ENCODE measurements around the gene ACTN2.

The ACTN2 gene

DNA sequence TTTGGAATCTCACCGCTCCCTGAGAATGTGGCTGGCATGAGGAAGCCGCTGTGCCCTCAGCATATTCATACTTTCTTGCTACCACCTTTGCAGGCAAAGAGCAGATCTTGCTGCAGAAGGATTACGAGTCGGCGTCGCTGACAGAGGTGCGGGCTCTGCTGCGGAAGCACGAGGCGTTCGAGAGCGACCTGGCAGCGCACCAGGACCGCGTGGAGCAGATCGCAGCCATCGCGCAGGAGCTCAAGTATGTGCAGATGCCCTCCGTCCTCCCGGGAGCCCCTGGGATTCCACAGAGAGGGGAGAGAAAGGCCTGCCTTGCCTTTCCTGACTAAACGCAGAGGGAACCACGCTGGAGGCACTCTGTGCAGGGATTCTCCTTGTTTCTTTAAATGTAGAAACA, 58.2 kb downstream of the ACTN2 start:
- no peak for DNase-seq

DNA sequence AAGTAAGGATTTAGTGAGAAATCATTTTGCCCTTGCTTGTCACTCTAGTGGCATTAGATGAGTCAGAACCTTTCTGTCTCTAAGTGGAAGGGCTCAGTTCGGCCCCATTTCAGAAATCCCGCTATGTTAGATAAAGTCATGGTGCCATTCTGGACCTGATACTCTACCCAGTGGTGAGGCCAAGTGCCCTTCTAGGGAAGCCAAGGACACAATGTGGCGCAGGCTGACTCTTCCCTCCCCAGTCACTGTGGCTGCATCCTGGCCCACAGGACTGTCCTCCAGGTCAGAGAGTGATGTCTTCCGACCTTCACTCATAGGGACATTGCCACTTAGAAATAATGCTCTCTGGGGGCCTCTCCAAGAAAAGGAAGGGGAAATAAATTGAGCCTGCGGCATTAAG, 60.5 kb downstream of the ACTN2 start:
- no peak for DNase-seq

DNA sequence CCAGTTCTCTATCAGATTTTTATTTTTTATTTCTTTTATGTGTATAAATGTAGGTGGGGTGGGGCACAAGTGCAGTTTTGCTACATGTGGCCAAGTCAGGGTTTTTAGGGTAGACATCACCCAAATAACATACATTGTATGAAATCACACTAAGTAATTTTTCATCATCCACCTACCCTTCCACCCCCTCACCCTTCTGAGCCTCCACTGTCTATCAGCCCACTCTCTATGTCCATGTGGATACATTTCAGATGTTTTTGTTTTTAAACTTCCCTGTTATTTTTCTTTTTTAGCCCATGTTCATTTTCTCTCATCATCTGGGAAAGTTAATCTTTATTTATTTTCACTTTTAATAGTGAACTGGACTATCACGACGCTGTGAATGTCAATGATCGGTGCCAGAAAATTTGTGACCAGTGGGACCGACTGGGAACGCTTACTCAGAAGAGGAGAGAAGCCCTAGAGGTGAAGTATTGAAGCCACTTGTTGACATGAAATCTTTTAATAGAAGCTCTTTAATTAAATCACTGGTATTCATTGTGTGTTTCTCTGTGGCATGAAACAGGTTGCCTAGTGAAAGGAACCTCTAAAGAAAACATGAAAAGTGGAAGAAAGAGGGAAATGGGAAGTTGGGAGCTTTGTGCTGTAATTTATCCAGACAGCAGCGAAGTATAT, 61.1 kb downstream of the ACTN2 start:
- DNase-seq, result no peak

DNA sequence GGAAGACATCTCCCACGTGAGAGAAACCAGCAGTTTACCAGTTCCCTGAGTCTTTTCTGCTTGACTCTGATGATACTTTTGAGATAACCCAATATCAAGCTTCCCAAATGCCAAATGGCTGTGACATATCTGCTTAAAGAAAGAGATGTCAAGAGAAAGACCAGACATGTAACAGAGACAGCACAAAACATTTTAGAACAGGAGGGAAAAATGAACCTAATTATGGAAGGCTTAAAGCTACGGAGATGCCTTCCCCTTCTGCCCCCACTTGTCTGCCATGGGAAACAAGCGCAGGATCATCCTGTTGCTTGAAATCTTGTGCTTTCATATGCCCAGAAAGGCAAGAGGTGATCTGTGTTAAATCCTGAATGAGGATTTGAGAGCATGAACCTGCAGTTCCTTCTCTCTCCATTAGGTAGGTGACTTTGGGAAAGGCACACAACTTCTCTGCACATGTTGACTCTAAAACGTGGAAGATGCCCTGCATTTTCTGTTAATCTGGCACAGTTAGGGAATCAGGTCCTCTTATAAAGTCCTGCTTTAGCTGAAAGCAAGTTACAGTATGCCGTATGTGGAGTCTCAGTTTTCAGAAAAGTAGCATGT, 62.1 kb downstream of the ACTN2 start:
- DNase-seq, result no peak

- no peak for DNase-seq
Measured at GRCh38 chr1:236750928-236751327, 64.6 kb downstream of the ACTN2 start.

DNA sequence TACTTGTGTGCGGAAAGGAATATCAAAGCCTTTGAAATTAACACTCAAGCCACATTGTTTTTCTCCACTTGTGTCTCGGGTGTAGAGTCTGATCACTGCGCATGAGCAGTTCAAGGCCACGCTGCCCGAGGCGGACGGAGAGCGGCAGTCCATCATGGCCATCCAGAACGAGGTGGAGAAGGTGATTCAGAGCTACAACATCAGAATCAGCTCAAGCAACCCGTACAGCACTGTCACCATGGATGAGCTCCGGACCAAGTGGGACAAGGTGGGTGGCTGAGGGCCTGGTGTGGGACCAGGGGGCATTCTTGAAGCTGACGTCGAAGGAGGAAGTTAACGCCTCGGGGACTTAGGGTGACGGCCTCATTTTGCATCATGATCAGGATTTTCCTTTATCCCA, 65.1 kb downstream of the ACTN2 start:
- DNase-seq, result no peak

GRCh38 chr1:236751935-236752334, 65.6 kb downstream of the ACTN2 start:
- DNase-seq, result no peak

- DNase-seq, result no peak
Measured at GRCh38 chr1:236753516-236753915, 67.2 kb downstream of the ACTN2 start.

DNA sequence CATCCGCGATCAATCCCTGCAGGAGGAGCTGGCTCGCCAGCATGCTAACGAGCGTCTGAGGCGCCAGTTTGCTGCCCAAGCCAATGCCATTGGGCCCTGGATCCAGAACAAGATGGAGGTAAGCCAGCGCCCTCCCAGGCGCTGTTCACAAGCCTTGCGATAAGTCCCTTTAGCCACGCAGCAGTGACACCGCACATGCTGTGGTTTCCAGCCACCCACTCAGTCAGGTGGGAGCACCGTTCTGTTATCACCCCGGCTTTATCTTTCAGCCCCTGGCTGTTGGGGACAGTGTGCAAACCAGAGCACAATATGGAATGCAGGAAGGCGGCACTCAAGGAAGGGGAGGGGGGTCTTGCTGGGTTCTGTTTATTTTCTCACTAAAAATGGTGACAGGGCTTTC, 67.7 kb downstream of the ACTN2 start:
- DNase-seq, result no peak

DNA sequence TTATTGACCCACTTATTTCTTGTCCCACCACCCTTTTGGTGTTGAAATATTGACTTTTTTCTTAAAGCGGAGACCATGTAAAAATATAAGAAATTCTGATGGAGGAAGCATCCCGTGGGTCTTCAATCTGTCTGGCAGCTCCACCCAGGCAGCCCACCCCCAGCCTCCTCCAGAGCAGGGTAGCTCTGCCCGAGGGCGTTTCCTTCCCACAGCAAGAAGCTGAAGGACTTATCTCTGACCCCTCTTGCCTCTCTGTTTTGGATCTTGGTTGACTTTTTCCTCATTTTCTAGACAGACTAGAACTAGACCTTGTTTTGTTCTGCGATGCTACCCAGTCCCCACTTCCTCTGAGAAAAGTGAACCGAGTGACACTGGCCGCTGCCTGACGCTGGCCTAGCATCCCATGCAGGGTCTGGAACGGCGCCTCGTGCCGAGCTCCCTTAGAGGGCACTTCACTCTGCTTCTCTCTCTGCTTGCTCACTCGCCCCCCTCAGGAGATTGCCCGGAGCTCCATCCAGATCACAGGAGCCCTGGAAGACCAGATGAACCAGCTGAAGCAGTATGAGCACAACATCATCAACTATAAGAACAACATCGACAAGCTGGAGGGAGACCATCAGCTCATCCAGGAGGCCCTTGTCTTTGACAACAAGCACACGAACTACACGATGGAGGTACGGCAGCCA, 68.4 kb downstream of the ACTN2 start:
- no peak for DNase-seq

DNA sequence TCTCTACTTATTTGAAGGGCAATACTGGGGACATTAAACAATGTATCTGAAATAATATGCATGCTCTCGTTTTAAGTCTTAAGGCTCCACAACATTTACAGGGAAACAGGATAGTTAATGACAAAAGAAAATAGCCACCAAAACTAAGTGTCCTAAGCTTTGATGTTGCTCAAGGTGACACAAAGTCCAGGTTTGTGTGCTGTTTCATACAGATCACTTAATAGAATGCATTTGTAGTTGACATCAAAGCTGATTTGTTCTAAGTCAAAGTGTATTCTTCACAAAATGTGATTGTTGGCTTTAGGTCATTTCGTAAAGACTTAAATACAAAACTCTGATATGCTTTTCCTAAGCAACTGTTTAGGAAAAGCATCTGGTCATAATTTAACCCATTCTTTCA, 71.3 kb downstream of the ACTN2 start:
- no peak for DNase-seq

- DNase-seq, result no peak
Measured at GRCh38 chr1:236759252-236759859, 73.1 kb downstream of the ACTN2 start.

DNA sequence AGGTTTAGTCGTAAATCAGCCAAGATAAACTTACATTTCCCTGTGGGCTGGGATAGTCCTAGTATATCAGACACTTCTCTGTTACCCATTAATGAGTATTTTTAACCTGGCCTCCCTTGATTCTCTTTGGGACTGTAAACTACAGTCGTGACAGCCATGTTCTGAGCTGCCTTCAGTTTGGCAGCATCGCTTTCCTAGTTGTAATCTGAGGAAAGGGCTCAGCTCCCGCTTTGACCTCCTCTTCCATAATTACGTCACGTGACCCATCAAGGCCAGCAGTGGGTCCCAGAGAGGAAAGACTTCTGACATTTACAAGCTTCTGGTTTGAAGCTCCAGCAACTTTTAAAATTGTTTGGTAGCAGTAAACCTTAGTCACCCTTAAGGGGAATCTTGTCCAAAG, 74.2 kb downstream of the ACTN2 start:
- DNase-seq, result no peak

DNA sequence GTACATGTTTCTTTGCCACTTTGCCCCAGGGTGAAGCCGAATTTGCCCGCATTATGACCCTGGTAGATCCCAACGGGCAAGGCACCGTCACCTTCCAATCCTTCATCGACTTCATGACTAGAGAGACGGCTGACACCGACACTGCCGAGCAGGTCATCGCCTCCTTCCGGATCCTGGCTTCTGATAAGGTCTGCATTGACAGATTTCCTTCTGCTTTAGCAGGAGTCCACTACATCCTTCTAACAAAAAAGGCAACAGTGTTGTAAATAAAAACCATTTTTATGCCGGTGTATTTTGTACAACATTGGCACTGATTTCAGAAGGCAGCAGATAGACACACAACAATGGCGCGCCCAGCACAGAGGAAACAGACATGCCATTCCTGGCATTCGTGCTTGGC, 74.7 kb downstream of the ACTN2 start:
- DNase-seq, result no peak

- DNase-seq, result no peak
Measured at GRCh38 chr1:236761397-236762132, 75.3 kb downstream of the ACTN2 start.

DNA sequence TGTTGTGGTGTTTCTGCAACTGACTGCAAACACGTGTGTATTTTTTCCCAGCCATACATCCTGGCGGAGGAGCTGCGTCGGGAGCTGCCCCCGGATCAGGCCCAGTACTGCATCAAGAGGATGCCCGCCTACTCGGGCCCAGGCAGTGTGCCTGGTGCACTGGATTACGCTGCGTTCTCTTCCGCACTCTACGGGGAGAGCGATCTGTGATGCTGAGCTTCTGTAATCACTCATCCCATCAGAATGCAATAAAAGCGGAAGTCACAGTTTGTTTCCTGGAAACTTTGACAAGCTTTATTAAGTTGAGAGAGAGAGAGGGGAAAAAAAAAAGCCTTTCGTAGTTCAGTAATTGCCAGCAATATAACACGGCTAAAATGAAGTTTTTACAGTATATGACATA, 76.1 kb downstream of the ACTN2 start:
- DNase-seq, result no peak

DNA sequence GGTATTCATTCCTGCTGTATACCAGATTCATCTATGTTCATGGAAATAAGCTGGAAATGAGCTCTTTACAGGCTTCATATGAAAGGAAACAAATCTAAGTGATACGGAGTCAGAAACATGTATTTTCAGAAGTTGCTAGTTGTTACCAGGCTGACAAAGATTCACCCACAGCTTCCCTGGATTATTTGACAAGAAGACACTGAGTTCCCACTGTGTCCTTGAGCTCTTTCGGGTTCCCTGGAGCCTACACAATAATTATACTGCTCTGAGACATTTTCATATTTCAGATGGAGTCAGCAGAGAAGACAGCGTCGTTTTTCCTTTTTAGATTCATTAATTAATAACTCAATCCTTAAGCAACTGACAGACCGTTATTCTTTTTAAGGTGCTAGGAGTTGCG, 79.5 kb downstream of the ACTN2 start:
- no peak for DNase-seq

- no peak for DNase-seq
Measured at GRCh38 chr1:236766506-236766905, 80.2 kb downstream of the ACTN2 start.

DNA sequence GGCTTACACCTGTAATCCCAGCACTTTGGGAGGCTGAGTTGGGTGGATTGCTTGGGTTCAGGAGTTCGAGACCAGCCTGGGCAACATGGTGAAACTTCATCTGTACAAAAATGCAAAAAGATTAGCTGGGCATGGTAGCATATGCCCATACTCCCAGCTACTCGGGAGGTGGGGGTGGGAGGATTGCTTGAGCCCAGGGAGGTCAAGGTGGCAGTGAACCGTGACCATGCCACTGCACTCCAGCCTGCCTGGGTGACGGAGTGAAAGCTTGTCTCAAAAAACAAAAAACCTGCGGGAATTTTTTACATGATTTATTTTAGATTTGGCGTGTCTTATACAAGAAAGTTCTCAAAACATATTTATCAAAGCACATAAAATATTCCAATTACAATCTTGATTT, 81.0 kb downstream of the ACTN2 start:
- no peak for DNase-seq

DNA sequence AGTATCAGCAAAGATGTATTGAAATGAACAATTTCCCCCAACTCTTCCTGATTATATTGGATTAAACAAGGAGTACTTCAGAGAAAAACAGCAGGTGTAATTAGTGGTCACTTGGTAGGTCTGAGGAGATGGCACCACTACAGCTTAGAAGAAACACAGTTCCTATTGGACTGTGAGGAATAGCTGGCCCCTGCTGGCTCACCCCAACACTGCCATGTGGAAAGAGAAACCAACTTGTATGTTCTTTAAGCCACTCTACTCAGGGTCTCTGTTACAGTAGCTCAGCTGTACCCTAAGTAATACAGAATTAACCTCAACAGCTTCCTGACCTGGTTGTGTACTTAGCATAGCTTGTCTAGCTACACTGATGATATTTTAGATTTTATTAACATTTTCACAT, 82.3 kb downstream of the ACTN2 start:
- no peak for DNase-seq

DNA sequence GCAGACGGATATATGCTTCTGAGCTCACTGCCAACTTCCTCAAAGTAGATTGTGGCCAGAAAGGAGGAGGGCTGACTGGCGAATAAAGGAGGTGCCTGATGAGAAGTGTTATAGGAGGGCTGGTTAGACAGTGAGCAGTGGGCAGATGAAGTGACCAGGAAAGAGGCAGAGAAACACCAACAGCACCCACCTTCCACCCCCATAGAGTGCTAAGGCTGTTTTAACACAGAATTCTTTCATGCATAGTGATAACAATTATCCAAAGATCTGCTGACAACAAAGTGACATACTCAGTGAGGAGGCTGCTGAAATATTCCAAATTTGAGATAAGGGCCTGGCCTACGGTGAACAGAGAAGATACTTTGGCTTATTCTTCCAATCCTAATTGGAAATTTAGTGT, 87.6 kb downstream of the ACTN2 start:
- DNase-seq, result no peak

DNA sequence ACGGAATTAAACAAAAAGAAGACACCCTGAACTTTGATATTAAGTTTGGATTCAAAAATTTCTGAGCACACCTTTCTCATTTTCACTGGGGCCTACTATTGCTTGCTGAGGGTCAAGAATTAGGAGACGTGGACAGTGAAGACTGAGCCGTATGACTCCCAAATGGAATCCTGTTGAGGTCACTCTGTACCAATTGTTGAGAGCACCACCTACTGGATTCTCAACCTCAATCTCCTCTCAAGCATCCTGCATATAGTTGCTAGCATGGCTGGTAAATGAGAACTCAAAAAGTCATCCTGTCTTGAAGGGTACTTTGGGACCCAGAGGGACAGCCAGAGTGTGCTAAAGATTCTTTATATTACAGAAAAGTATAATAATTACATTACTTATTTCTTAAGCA, 88.6 kb downstream of the ACTN2 start:
- DNase-seq, result no peak

GRCh38 chr1:236779312-236779711, 93.0 kb downstream of the ACTN2 start:
- no peak for DNase-seq
